ENCODE measurements around the gene CTNND1. TPM values are rescaled to one million over a fixed set of nuclear protein-coding genes. Genes with fewer than 3 reads are reported as not detected.
A peak's percentile ranks its signal among the peaks of the same experiment; 100 is the strongest.

Gene CTNND1
- total RNA-seq, 6 donors from 2014 or later: 136 to 232 (median 214) TPM

- TF ChIP-seq POLR2A (IDR thresholded peaks at IDR 0.05): no peak
- no peak for TF ChIP-seq POLR2AphosphoS5 (IDR thresholded peaks at IDR 0.05)
- no peak for TF ChIP-seq EP300 (IDR thresholded peaks at IDR 0.05)
- TF ChIP-seq CTCF (IDR thresholded peaks at IDR 0.05): no peak
- DNase-seq (no peak), ATAC-seq (ENCODE audit: low FRiP score in 2 of 2) (no peak)
- no peak overlapping the region for H3K4me3 ChIP-seq
- WGBS, 2 donors: 72 to 76% methylated on average over 4 of the region's 4 CpGs
- peaks cover 0 to 7% (median 2%) of the 10 kb centered on the region in 4 donors for H3K36me3 ChIP-seq
- H3K27ac ChIP-seq: peak overlapping the region in 3 of 4 donors; percentile 12 to 85 (median 68)
- peaks cover 83 to 96% (median 93%) of the 10 kb centered on the region in 4 donors for H3K4me1 ChIP-seq
- H3K27me3 ChIP-seq: no peaks in the 10 kb centered on the region
- no peaks in the 10 kb centered on the region for H3K9me3 ChIP-seq
Observed at GRCh38 chr11:57787006-57787604, 25.5 kb downstream of the CTNND1 start.

- Histone ChIP-seq H3K9me3 (no peaks in the 10 kb centered on the region), H3K27me3 (no peaks in the 10 kb centered on the region), H3K27ac (peak overlapping the region; percentile 1 to 85 (median 50)), H3K36me3 (peaks cover 0 to 7% (median 2%) of the 10 kb centered on the region in 4 donors), H3K4me1 (peaks cover 83 to 97% (median 93%) of the 10 kb centered on the region in 4 donors), H3K4me3 (no peak overlapping the region)
- DNase-seq: peak in 1 of 2 donors; percentile 47
- 34 to 49% methylated on average over 6 of the region's 6 CpGs for WGBS, 2 donors
- peak in 1 of 2 donors; percentile 51 for ATAC-seq (ENCODE audit: low FRiP score in 2 of 2)
- TF ChIP-seq POLR2A (IDR thresholded peaks at IDR 0.05) (no peak), CTCF (IDR thresholded peaks at IDR 0.05) (no peak), POLR2AphosphoS5 (IDR thresholded peaks at IDR 0.05) (no peak), EP300 (IDR thresholded peaks at IDR 0.05) (no peak)
Observed at GRCh38 chr11:57787920-57788702, 26.5 kb downstream of the CTNND1 start.

GRCh38 chr11:57788703-57789088, 27.1 kb downstream of the CTNND1 start:
- TF ChIP-seq EP300 (IDR thresholded peaks at IDR 0.05) (no peak), CTCF (IDR thresholded peaks at IDR 0.05) (no peak), POLR2AphosphoS5 (IDR thresholded peaks at IDR 0.05) (no peak), POLR2A (IDR thresholded peaks at IDR 0.05) (no peak)
- H3K4me1 ChIP-seq: peaks cover 83 to 97% (median 93%) of the 10 kb centered on the region in 4 donors
- no peaks in the 10 kb centered on the region for H3K9me3 ChIP-seq
- H3K36me3 ChIP-seq: peaks cover 0 to 7% (median 2%) of the 10 kb centered on the region in 4 donors
- no peak for ATAC-seq (ENCODE audit: low FRiP score in 2 of 2)
- H3K4me3 ChIP-seq: no peak overlapping the region
- H3K27me3 ChIP-seq: no peaks in the 10 kb centered on the region
- DNase-seq: no peak
- peak overlapping the region; percentile 1 to 85 (median 50) for H3K27ac ChIP-seq

GRCh38 chr11:57791321-57792059, 29.9 kb downstream of the CTNND1 start:
- H3K9me3 ChIP-seq: no peaks in the 10 kb centered on the region
- no peak for TF ChIP-seq POLR2A (IDR thresholded peaks at IDR 0.05)
- no peak for TF ChIP-seq POLR2AphosphoS5 (IDR thresholded peaks at IDR 0.05)
- no peak for TF ChIP-seq EP300 (IDR thresholded peaks at IDR 0.05)
- no peak for TF ChIP-seq CTCF (IDR thresholded peaks at IDR 0.05)
- H3K36me3 ChIP-seq: peaks cover under 1 to 33% (median 17%) of the 10 kb centered on the region in 4 donors
- no peak for ATAC-seq (ENCODE audit: low FRiP score in 2 of 2)
- 78 to 80% methylated on average over 11 to 22 of the region's 22 CpGs for WGBS, 2 donors
- H3K27ac ChIP-seq: peak overlapping the region; percentile 56 to 85 (median 81)
- H3K4me3 ChIP-seq: peak overlapping the region in 1 of 4 donors; percentile 8
- H3K27me3 ChIP-seq: no peaks in the 10 kb centered on the region
- H3K4me1 ChIP-seq: peaks cover 74 to 90% (median 81%) of the 10 kb centered on the region in 4 donors
- DNase-seq: peak in 1 of 2 donors; percentile 70
